ENCODE results near the gene OIP5. TPM values are rescaled to one million over a fixed set of nuclear protein-coding genes. Genes with fewer than 3 reads are reported as not detected.
"Not testable (repeated sequence)": the region's sequence is repeated elsewhere in the genome, so short reads cannot be mapped to it uniquely, and the experiment has no call there.

OIP5 gene
- total RNA-seq, 2 experiments from 2014 or later, result 17.1 to 17.2 TPM

- DNase-seq (no peak), ATAC-seq (ENCODE audit: low read depth) (no peak)
- peak overlapping the region; percentile 23 for H3K4me3 Mint-ChIP-seq
- H3K27me3 Mint-ChIP-seq, result no peaks in the 10 kb centered on the region
- peaks cover 43% of the 10 kb centered on the region for H3K36me3 Mint-ChIP-seq
- POLR2A ChIA-PET, result no interaction called here
- no peaks in the 10 kb centered on the region for H3K9me3 Mint-ChIP-seq
- H3K4me1 Mint-ChIP-seq, result peaks cover 40% of the 10 kb centered on the region
- peak overlapping the region; percentile 32 for H3K27ac Mint-ChIP-seq
Measured at GRCh38 chr15:41288464-41288863, 43.9 kb downstream of the OIP5 start.

- peak overlapping the region; percentile 41 for H3K4me3 Mint-ChIP-seq
- no peaks in the 10 kb centered on the region for H3K9me3 Mint-ChIP-seq
- DNase-seq (no peak), ATAC-seq (ENCODE audit: low read depth) (no peak)
- no peaks in the 10 kb centered on the region for H3K27me3 Mint-ChIP-seq
- peak overlapping the region; percentile 12 for H3K27ac Mint-ChIP-seq
- H3K36me3 Mint-ChIP-seq, result peaks cover 43% of the 10 kb centered on the region
- POLR2A ChIA-PET, result interaction anchor here (0.6 to 1.2 kb wide), 3 partner anchors 23 to 46 kb away, joined by 3 to 5 read pairs (median 5); partner anchors contain the start of genes NUSAP1 and OIP5
- H3K4me1 Mint-ChIP-seq, result peaks cover 49% of the 10 kb centered on the region
Measured at GRCh38 chr15:41286665-41287333, 45.6 kb downstream of the OIP5 start.

DNA sequence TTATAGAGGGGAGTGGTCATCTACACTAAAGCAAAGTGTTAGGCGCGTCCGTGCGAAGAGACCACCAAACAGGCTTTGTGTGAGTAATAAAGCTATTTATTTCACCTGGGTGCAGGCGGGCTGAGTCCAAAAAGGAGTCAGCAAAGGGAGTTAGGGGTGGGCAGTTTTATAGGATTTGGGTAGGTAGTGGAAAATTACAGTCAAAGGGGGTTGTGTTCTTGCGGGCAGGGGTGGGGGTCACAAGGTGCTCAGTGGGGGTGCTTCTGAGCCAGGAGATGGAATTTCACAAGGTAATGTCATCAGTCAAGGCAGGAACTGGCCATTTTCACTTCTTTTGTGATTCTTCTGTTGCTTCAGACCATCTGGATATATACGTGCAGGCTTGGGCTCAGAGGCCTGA, 47.1 kb downstream of the OIP5 start:
- POLR2A ChIA-PET, result interaction anchor here (0.6 to 1.1 kb wide), 4 partner anchors 25 to 485 kb away, joined by 3 read pairs; partner anchors contain the start of genes NUSAP1 and OIP5
- H3K4me3 Mint-ChIP-seq, result peak overlapping the region; percentile 96
- peaks cover 41% of the 10 kb centered on the region for H3K36me3 Mint-ChIP-seq
- no peak for ATAC-seq (ENCODE audit: low read depth)
- H3K9me3 Mint-ChIP-seq, result no peaks in the 10 kb centered on the region
- H3K27ac Mint-ChIP-seq, result peak overlapping the region; percentile 94
- peaks cover 43% of the 10 kb centered on the region for H3K4me1 Mint-ChIP-seq
- H3K27me3 Mint-ChIP-seq, result no peaks in the 10 kb centered on the region
- no peak for DNase-seq

DNA sequence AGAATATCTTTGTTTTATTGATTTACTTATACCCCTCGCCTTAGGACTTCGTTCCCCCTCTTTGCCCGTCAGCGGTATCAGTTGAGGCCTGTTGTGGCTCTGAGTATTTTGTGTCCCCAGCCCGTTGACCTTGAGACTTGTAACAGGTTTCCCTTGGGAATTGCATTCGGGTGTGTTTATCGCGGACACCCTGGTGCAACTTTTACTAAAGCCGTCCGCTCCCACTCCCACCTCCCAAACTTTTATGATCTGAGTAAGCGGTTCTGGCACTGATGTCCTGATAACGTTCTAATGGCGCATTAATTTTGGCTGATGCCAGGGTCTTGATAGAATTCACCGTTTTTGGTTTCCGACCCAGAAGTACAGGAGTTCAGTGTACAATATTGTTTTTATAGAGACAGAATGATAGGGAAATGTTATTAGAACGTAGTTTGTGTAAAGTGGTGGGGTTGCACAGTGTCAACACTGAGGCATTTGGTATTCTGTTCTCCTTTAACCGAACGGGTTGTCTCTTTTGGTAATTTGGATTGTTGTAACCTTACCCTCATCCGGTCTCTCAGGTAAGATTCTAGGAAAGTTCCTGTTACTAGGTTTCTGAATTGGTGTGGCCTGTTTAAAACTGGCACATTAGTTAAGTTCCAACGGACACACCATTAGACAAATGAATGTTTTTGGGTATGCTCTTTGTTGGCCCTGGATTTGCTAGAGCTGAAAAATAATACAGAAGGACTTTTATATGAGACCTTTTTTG, 47.8 kb downstream of the OIP5 start:
- peaks cover 42% of the 10 kb centered on the region for H3K36me3 Mint-ChIP-seq
- peak overlapping the region; percentile 94 for H3K27ac Mint-ChIP-seq
- H3K27me3 Mint-ChIP-seq, result no peaks in the 10 kb centered on the region
- ATAC-seq (ENCODE audit: low read depth) (no peak), DNase-seq (no peak)
- H3K9me3 Mint-ChIP-seq, result no peaks in the 10 kb centered on the region
- peak overlapping the region; percentile 96 for H3K4me3 Mint-ChIP-seq
- POLR2A ChIA-PET, result interaction anchor here (0.5 to 1.8 kb wide), 8 partner anchors 26 to 977 kb away, joined by 3 to 26 read pairs (median 3); partner anchors contain the start of genes INO80, NUSAP1, OIP5 and PLCB2
- peaks cover 43% of the 10 kb centered on the region for H3K4me1 Mint-ChIP-seq

DNA sequence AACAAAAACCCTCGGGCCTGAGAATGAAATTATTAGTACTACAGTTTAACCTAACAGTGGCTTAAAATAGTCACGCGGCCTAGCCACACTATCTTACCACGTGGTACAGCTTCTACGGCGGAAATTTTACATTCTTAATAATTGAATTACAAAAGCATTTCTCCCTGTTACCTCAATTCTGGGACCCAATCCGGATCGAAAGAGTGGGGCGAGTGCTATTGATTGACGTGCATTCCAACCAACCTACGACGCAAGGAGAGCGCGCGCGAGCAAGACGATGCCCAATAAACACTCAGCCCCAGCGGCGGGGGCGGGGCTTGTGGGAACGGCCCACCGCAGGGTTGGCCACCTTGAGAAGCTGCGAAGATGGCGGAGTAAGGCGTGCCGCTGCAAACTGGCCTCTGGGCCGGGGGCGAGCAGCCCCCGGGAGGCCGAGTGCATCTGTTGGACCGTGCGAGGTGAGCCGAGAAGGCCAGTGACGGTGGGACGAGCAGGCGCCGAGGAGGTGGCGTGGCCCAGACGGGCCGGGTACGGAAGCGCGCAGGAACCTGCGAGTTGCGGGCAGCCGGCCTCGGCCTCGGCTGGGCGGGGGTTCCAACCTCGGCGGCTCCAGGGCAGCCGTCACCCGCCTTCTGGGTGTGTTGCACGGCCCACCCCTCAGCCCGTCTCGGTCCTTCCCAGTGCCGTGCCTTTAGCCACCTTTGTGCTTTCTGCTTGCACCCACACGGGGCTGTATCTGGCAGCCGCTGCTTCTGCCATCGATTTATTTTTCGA, 48.6 kb downstream of the OIP5 start:
- Mint-ChIP-seq H3K27me3 (no peaks in the 10 kb centered on the region), H3K36me3 (peaks cover 43% of the 10 kb centered on the region), H3K9me3 (no peaks in the 10 kb centered on the region), H3K4me3 (peak overlapping the region; percentile 96), H3K27ac (peak overlapping the region; percentile 94), H3K4me1 (peaks cover 40% of the 10 kb centered on the region)
- DNase-seq (peak; percentile 98), ATAC-seq (ENCODE audit: low read depth) (peak; percentile 96)
- POLR2A ChIA-PET, result interaction anchor here (0.5 to 1.8 kb wide), 10 partner anchors 9 to 976 kb away, joined by 3 to 26 read pairs (median 4); partner anchors contain the start of genes CHP1, EXD1, INO80 and NUSAP1

GRCh38 chr15:41282980-41283652, 49.3 kb downstream of the OIP5 start:
- Mint-ChIP-seq H3K4me1 (peaks cover 33% of the 10 kb centered on the region), H3K4me3 (peak overlapping the region; percentile 96), H3K27ac (peak overlapping the region; percentile 94), H3K36me3 (peaks cover 40% of the 10 kb centered on the region)
- not testable (repeated sequence) for H3K27me3 Mint-ChIP-seq; H3K9me3 Mint-ChIP-seq; ATAC-seq (ENCODE audit: low read depth); DNase-seq
- POLR2A ChIA-PET, result interaction anchor here (0.6 to 1.8 kb wide), 8 partner anchors 10 to 975 kb away, joined by 3 to 26 read pairs (median 4); partner anchors contain the start of genes CHP1, EXD1, INO80 and NUSAP1

DNA sequence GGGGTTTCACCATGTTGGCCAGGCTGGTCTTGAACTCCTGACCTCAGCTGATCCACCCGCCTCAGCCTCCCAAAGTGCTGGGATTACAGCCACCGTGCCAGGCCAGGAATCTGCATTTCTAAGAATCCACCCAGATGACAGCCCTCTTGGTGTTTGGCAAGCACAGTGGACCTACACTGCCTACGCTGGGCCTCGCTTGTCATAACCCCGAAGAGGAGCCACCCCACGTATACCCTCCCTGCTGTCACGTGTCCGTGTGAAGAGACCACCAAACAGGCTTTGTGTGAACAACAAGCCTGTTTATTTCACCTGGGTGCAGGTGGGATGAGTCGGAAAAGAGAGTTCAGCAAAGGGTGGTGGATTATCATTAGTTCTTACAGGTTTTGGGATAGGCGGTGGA, 50.0 kb downstream of the OIP5 start:
- peak overlapping the region; percentile 96 for H3K4me3 Mint-ChIP-seq
- not testable (repeated sequence) for H3K27me3 Mint-ChIP-seq; H3K9me3 Mint-ChIP-seq; DNase-seq; ATAC-seq (ENCODE audit: low read depth)
- peak overlapping the region; percentile 94 for H3K27ac Mint-ChIP-seq
- H3K36me3 Mint-ChIP-seq, result peaks cover 39% of the 10 kb centered on the region
- peaks cover 29% of the 10 kb centered on the region for H3K4me1 Mint-ChIP-seq
- POLR2A ChIA-PET, result interaction anchor here (1.3 to 1.8 kb wide), 2 partner anchors 10 to 50 kb away, joined by 3 to 26 read pairs; partner anchors contain the start of genes NUSAP1 and OIP5

GRCh38 chr15:41281236-41281635, 51.2 kb downstream of the OIP5 start:
- no peak for ATAC-seq (ENCODE audit: low read depth)
- peaks cover 27% of the 10 kb centered on the region for H3K36me3 Mint-ChIP-seq

DNA sequence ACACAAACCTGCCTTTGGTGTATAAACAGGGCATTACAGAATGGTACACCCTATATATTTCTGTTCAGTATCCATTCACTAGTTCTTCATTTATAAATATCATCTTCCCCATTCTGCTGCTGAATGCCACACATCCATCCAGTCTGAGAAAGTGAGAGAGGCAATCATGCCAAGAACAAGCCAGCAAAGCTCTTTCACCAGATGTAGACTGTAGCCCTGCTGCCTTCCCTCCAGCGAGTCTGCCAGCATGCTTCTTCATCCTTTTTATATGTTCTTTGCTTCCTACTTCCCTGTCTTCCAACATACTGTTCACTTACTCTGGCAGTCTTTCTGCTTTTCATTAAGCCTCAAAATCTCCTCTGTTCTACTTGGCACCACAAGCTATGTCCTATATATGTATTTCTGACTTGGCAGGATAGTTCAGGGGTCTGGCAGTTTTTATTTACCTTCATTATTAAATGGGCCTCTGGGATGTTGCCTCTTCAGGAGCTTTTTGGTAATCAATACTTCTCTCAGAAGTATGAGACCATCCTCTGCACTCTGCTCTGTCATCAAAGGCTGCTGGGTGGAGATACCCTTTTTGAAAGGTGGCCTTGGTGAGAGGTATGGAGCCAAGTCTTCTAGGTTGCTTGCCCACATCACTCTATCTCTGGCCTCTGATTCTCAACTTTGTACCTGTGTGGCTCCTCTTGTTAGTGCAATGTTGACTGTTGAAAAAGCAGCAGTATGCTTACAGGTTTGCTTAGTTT, 52.7 kb downstream of the OIP5 start:
- Mint-ChIP-seq H3K9me3 (no peaks in the 10 kb centered on the region), H3K27ac (no peak overlapping the region), H3K4me1 (peaks cover 15% of the 10 kb centered on the region), H3K27me3 (no peaks in the 10 kb centered on the region), H3K36me3 (peaks cover 13% of the 10 kb centered on the region), H3K4me3 (no peak overlapping the region)
- DNase-seq, result no peak
- POLR2A ChIA-PET, result interaction anchor here (0.6 kb wide), 1 partner anchor 31 kb away, joined by 4 read pairs; no protein-coding TSS in a partner anchor
- ATAC-seq (ENCODE audit: low read depth), result no peak

More at GRCh38 chr15:41281236-41281635, 51.2 kb downstream of the OIP5 start:
- no peak for DNase-seq
- peaks cover 22% of the 10 kb centered on the region for H3K4me1 Mint-ChIP-seq
- no peaks in the 10 kb centered on the region for H3K9me3 Mint-ChIP-seq
- POLR2A ChIA-PET, result no interaction called here
- H3K27ac Mint-ChIP-seq, result no peak overlapping the region
- H3K4me3 Mint-ChIP-seq, result no peak overlapping the region
- H3K27me3 Mint-ChIP-seq, result no peaks in the 10 kb centered on the region

- POLR2A ChIA-PET, result no interaction called here
- DNase-seq, result no peak
- no peak overlapping the region for H3K27ac Mint-ChIP-seq
- H3K4me1 Mint-ChIP-seq, result peaks cover 11% of the 10 kb centered on the region
- H3K9me3 Mint-ChIP-seq, result no peaks in the 10 kb centered on the region
- no peaks in the 10 kb centered on the region for H3K27me3 Mint-ChIP-seq
- no peak for ATAC-seq (ENCODE audit: low read depth)
- H3K36me3 Mint-ChIP-seq, result peaks cover 8% of the 10 kb centered on the region
- H3K4me3 Mint-ChIP-seq, result no peak overlapping the region
Measured at GRCh38 chr15:41278319-41278718, 54.1 kb downstream of the OIP5 start.

- no peak for DNase-seq
- POLR2A ChIA-PET, result no interaction called here
- no peak for ATAC-seq (ENCODE audit: low read depth)
- H3K27ac Mint-ChIP-seq, result no peak overlapping the region
- H3K36me3 Mint-ChIP-seq, result peaks cover 8% of the 10 kb centered on the region
- H3K4me1 Mint-ChIP-seq, result no peaks in the 10 kb centered on the region
- no peak overlapping the region for H3K4me3 Mint-ChIP-seq
- H3K27me3 Mint-ChIP-seq, result no peaks in the 10 kb centered on the region
- no peaks in the 10 kb centered on the region for H3K9me3 Mint-ChIP-seq
Measured at GRCh38 chr15:41276831-41277230, 55.6 kb downstream of the OIP5 start.

DNA sequence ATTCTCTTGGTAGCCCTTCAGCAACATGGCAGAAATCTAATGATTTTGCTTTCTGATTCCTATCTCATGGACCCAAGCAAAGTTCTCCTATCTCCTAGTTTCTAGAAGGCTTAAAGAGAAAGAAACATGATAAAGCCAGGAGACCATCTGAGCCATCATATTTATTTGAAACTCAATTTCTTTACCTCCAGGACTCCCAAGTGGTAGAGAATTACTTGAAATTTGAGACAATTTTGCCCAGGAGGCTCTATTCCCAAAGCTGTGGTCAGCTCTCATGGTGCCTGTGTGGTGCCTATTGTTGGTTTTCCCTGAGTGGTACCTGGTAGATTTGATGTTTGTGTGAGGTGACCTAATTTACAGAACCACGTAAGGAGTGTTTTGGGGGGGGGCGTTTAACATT, 62.5 kb downstream of the OIP5 start:
- no peak for DNase-seq
- H3K4me1 Mint-ChIP-seq, result no peaks in the 10 kb centered on the region
- H3K27me3 Mint-ChIP-seq, result no peaks in the 10 kb centered on the region
- H3K9me3 Mint-ChIP-seq, result no peaks in the 10 kb centered on the region
- H3K4me3 Mint-ChIP-seq, result no peak overlapping the region
- no peak for ATAC-seq (ENCODE audit: low read depth)
- POLR2A ChIA-PET, result no interaction called here
- no peak overlapping the region for H3K27ac Mint-ChIP-seq
- H3K36me3 Mint-ChIP-seq, result peaks cover 12% of the 10 kb centered on the region
